GM12874 (cell line): Measurements from ENCODE around the gene RERGL.

Experiments used
- CTCF ChIP-seq: IDR thresholded peaks from 2 replicates; pipeline ENCODE4 v1.5.1; 2011; ENCODE audit warnings: low read depth, mild to moderate bottlenecking, control low read depth, low read length, moderate library complexity; ENCODE audit not compliant: insufficient read depth

RERGL gene

GRCh38 chr12:18068355-18068754 is 21.6 kb downstream of the RERGL start:
- no peak for TF ChIP-seq CTCF

- no peak for TF ChIP-seq CTCF
Measured at GRCh38 chr12:18066666-18067065, 23.3 kb downstream of the RERGL start.

GRCh38 chr12:18057051-18057450 is 32.9 kb downstream of the RERGL start:
- no peak for TF ChIP-seq CTCF

GRCh38 chr12:18054925-18055619 is 34.9 kb downstream of the RERGL start:
- no peak for TF ChIP-seq CTCF

GRCh38 chr12:18045446-18045992 is 44.5 kb downstream of the RERGL start:
- no peak for TF ChIP-seq CTCF
